Fibroblast of lung (primary cell): ENCODE results near the gene SRPK1.

Experiments
- CTCF ChIP-seq, 2 donors: IDR thresholded peaks in 1 of 2; conservative IDR thresholded peaks in 1 of 2; 1 replicate in 1 of 2; 2 replicates in 1 of 2; pipeline ENCODE4 v1.5.1; 2011 to 2012; ENCODE audit warnings: low read length in 2 of 2, control low read depth in 1 of 2, inconsistent platforms in 1 of 2, low read depth in 1 of 2, mild to moderate bottlenecking in 1 of 2
- EZH2 ChIP-seq: IDR thresholded peaks from 2 replicates; pipeline ENCODE4 v1.5.1; 2012; ENCODE audit warnings: low read length, control low read depth, mild to moderate bottlenecking; ENCODE audit errors: missing control alignments

GRCh38 chr6:35920793-35921732 is at the start of gene SRPK1:
- TF ChIP-seq CTCF (conservative IDR thresholded peaks at IDR 0.05 in 1 of 2, IDR thresholded peaks at IDR 0.05 in 1 of 2; ENCODE audit: low read depth in 1 of 2, low read length in 2 of 2) (no peak), EZH2 (no peak)
